Measurements from ENCODE around the gene PRKAR2A. TPM values are rescaled to one million over a fixed set of nuclear protein-coding genes. Genes with fewer than 3 reads are reported as not detected.

PRKAR2A gene
- 10 to 100 TPM; 28.7 to 35.2 TPM for total RNA-seq

- intact Hi-C loops (cut with DNase I, micrococcal nuclease): loop anchor here (1.0 to 10.0 kb wide), 13 partner anchors 35 to 1377 kb away; partner anchors contain the start of genes ARIH2 (in 2 of the 2), DAG1 (in 1 of the 2), IMPDH2 (in 1 of the 2) and NCKIPSD (in 1 of the 2)
- H3K4me1 Mint-ChIP-seq: peaks cover 26% of the 10 kb centered on the region
- H3K4me3 Mint-ChIP-seq: peak within 1 kb of the TSS; percentile 82
- H3K27me3 Mint-ChIP-seq: no peaks in the 10 kb centered on the region
- ChIA-PET POLR2A (interaction anchor here (2.1 kb wide), 1 partner anchor 71 kb away, joined by 11 read pairs; the partner anchor contains the start of gene ARIH2), CTCF (interaction anchor here (0.5 to 1.1 kb wide), 4 partner anchors 50 to 168 kb away, joined by 3 read pairs; partner anchors contain the start of gene SLC25A20)
- no peaks in the 10 kb centered on the region for H3K9me3 Mint-ChIP-seq (ENCODE audit: low read depth)
- peak; percentile 89 for DNase-seq
- peak; percentile 89 for ATAC-seq
- H3K27ac Mint-ChIP-seq: peak within 1 kb of the TSS; percentile 87
- H3K36me3 Mint-ChIP-seq (ENCODE audit: low read depth): peaks cover 6% of the 10 kb centered on the region
These were observed at the start of gene PRKAR2A for GRCh38 chr3:48847504-48848423. PRKAR2A (minus strand) TSS chr3:48847874; CDS start chr3:48847596, 278 bp downstream.

GRCh38 chr3:48896936-48897335 is 49.3 kb upstream of the PRKAR2A start:
- intact Hi-C loops (cut with DNase I, micrococcal nuclease): no loop called here
- ChIA-PET POLR2A (interaction anchor here (0.6 to 1.0 kb wide), 2 partner anchors 34 to 77 kb away, joined by 3 read pairs; no protein-coding TSS in a partner anchor), CTCF (interaction anchor here (0.8 to 1.2 kb wide), 4 partner anchors 22 to 460 kb away, joined by 3 to 5 read pairs (median 4); partner anchors contain the start of gene ARIH2)
- Mint-ChIP-seq H3K9me3 (ENCODE audit: low read depth) (no peaks in the 10 kb centered on the region), H3K4me3 (no peak overlapping the region), H3K36me3 (ENCODE audit: low read depth) (no peaks in the 10 kb centered on the region), H3K27ac (peak overlapping the region; percentile 49), H3K4me1 (peaks cover 24% of the 10 kb centered on the region), H3K27me3 (no peaks in the 10 kb centered on the region)
- ATAC-seq (no peak), DNase-seq (no peak)

GRCh38 chr3:48894516-48894915 is 46.8 kb upstream of the PRKAR2A start:
- H3K27me3 Mint-ChIP-seq: no peaks in the 10 kb centered on the region
- intact Hi-C loops (cut with DNase I, micrococcal nuclease): no loop called here
- CTCF ChIA-PET: interaction anchor here (0.7 kb wide), 1 partner anchor 33 kb away, joined by 3 read pairs; no protein-coding TSS in a partner anchor
- POLR2A ChIA-PET: no interaction called here
- H3K9me3 Mint-ChIP-seq (ENCODE audit: low read depth): no peaks in the 10 kb centered on the region
- H3K36me3 Mint-ChIP-seq (ENCODE audit: low read depth): peaks cover 2% of the 10 kb centered on the region
- ATAC-seq (no peak), DNase-seq (no peak)
- no peak overlapping the region for H3K4me3 Mint-ChIP-seq
- no peak overlapping the region for H3K27ac Mint-ChIP-seq
- peaks cover 20% of the 10 kb centered on the region for H3K4me1 Mint-ChIP-seq

GRCh38 chr3:48891606-48892005 is 43.9 kb upstream of the PRKAR2A start:
- DNase-seq (no peak), ATAC-seq (no peak)
- CTCF ChIA-PET: no interaction called here
- H3K27ac Mint-ChIP-seq: no peak overlapping the region
- POLR2A ChIA-PET: no interaction called here
- H3K27me3 Mint-ChIP-seq: no peaks in the 10 kb centered on the region
- H3K9me3 Mint-ChIP-seq (ENCODE audit: low read depth): no peaks in the 10 kb centered on the region
- intact Hi-C loops (cut with DNase I, micrococcal nuclease): no loop called here
- H3K36me3 Mint-ChIP-seq (ENCODE audit: low read depth): peaks cover 7% of the 10 kb centered on the region
- peaks cover under 1% of the 10 kb centered on the region for H3K4me1 Mint-ChIP-seq
- no peak overlapping the region for H3K4me3 Mint-ChIP-seq

GRCh38 chr3:48885753-48886152 is 38.1 kb upstream of the PRKAR2A start:
- Mint-ChIP-seq H3K36me3 (ENCODE audit: low read depth) (peaks cover 7% of the 10 kb centered on the region), H3K4me3 (no peak overlapping the region), H3K4me1 (no peaks in the 10 kb centered on the region), H3K9me3 (ENCODE audit: low read depth) (no peaks in the 10 kb centered on the region), H3K27me3 (no peaks in the 10 kb centered on the region), H3K27ac (no peak overlapping the region)
- POLR2A ChIA-PET: interaction anchor here (0.6 kb wide), 1 partner anchor 28 kb away, joined by 7 read pairs; no protein-coding TSS in a partner anchor
- DNase-seq (no peak), ATAC-seq (no peak)
- CTCF ChIA-PET: no interaction called here
- intact Hi-C loops (cut with DNase I, micrococcal nuclease): no loop called here

- Mint-ChIP-seq H3K9me3 (ENCODE audit: low read depth) (no peaks in the 10 kb centered on the region), H3K4me1 (no peaks in the 10 kb centered on the region), H3K27me3 (no peaks in the 10 kb centered on the region), H3K27ac (no peak overlapping the region), H3K4me3 (no peak overlapping the region), H3K36me3 (ENCODE audit: low read depth) (peaks cover 6% of the 10 kb centered on the region)
- ChIA-PET POLR2A (interaction anchor here (0.5 kb wide), 1 partner anchor 132 kb away, joined by 5 read pairs; no protein-coding TSS in a partner anchor), CTCF (no interaction called here)
- DNase-seq (no peak), ATAC-seq (no peak)
- intact Hi-C loops (cut with DNase I, micrococcal nuclease): no loop called here
These were observed 34.0 kb upstream of the PRKAR2A start for GRCh38 chr3:48881652-48882114.

GRCh38 chr3:48881006-48881405 is 33.3 kb upstream of the PRKAR2A start:
- Mint-ChIP-seq H3K9me3 (ENCODE audit: low read depth) (no peaks in the 10 kb centered on the region), H3K27ac (no peak overlapping the region), H3K4me1 (no peaks in the 10 kb centered on the region), H3K4me3 (no peak overlapping the region), H3K27me3 (no peaks in the 10 kb centered on the region), H3K36me3 (ENCODE audit: low read depth) (peaks cover 6% of the 10 kb centered on the region)
- DNase-seq (no peak), ATAC-seq (no peak)
- intact Hi-C loops (cut with DNase I, micrococcal nuclease): no loop called here
- POLR2A ChIA-PET: no interaction called here
- CTCF ChIA-PET: no interaction called here

GRCh38 chr3:48879994-48880377 is 32.3 kb upstream of the PRKAR2A start:
- H3K4me1 Mint-ChIP-seq: no peaks in the 10 kb centered on the region
- ChIA-PET POLR2A (no interaction called here), CTCF (interaction anchor here (1.0 to 1.1 kb wide), 2 partner anchors 53 to 444 kb away, joined by 3 read pairs; no protein-coding TSS in a partner anchor)
- peaks cover 4% of the 10 kb centered on the region for H3K36me3 Mint-ChIP-seq (ENCODE audit: low read depth)
- intact Hi-C loops (cut with DNase I, micrococcal nuclease): no loop called here
- DNase-seq (no peak), ATAC-seq (no peak)
- H3K4me3 Mint-ChIP-seq: no peak overlapping the region
- H3K9me3 Mint-ChIP-seq (ENCODE audit: low read depth): no peaks in the 10 kb centered on the region
- no peaks in the 10 kb centered on the region for H3K27me3 Mint-ChIP-seq
- no peak overlapping the region for H3K27ac Mint-ChIP-seq

GRCh38 chr3:48879307-48879993 is 31.8 kb upstream of the PRKAR2A start:
- no peak for DNase-seq
- no peak overlapping the region for H3K4me3 Mint-ChIP-seq
- H3K9me3 Mint-ChIP-seq (ENCODE audit: low read depth): no peaks in the 10 kb centered on the region
- no peak for ATAC-seq
- H3K27me3 Mint-ChIP-seq: no peaks in the 10 kb centered on the region
- intact Hi-C loops (cut with DNase I, micrococcal nuclease): no loop called here
- H3K4me1 Mint-ChIP-seq: no peaks in the 10 kb centered on the region
- ChIA-PET POLR2A (no interaction called here), CTCF (interaction anchor here (1.0 to 1.1 kb wide), 2 partner anchors 53 to 443 kb away, joined by 3 read pairs; no protein-coding TSS in a partner anchor)
- peaks cover 4% of the 10 kb centered on the region for H3K36me3 Mint-ChIP-seq (ENCODE audit: low read depth)
- no peak overlapping the region for H3K27ac Mint-ChIP-seq

- H3K27me3 Mint-ChIP-seq: no peaks in the 10 kb centered on the region
These were observed 30.0 kb upstream of the PRKAR2A start for GRCh38 chr3:48877671-48878070.

GRCh38 chr3:48863122-48863521 is 15.4 kb upstream of the PRKAR2A start:
- no peak for DNase-seq
- ChIA-PET POLR2A (no interaction called here), CTCF (interaction anchor here (0.9 kb wide), 1 partner anchor 370 kb away, joined by 3 read pairs; no protein-coding TSS in a partner anchor)
- Mint-ChIP-seq H3K4me3 (no peak overlapping the region), H3K27me3 (no peaks in the 10 kb centered on the region), H3K27ac (no peak overlapping the region), H3K36me3 (ENCODE audit: low read depth) (peaks cover 14% of the 10 kb centered on the region), H3K4me1 (no peaks in the 10 kb centered on the region), H3K9me3 (ENCODE audit: low read depth) (no peaks in the 10 kb centered on the region)
- intact Hi-C loops (cut with DNase I, micrococcal nuclease): no loop called here
- ATAC-seq: no peak

More at GRCh38 chr3:48877671-48878070, 30.0 kb upstream of the PRKAR2A start:
- ChIA-PET CTCF (interaction anchor here (0.6 to 0.9 kb wide), 2 partner anchors 9 to 10 kb away, joined by 3 to 6 read pairs; no protein-coding TSS in a partner anchor), POLR2A (no interaction called here)
- no peak overlapping the region for H3K4me3 Mint-ChIP-seq
- no peak for DNase-seq
- H3K9me3 Mint-ChIP-seq (ENCODE audit: low read depth): no peaks in the 10 kb centered on the region
- no peaks in the 10 kb centered on the region for H3K4me1 Mint-ChIP-seq
- no peak for ATAC-seq
- H3K27ac Mint-ChIP-seq: no peak overlapping the region
- intact Hi-C loops (cut with DNase I, micrococcal nuclease): no loop called here
- H3K36me3 Mint-ChIP-seq (ENCODE audit: low read depth): peaks cover 6% of the 10 kb centered on the region

Measured in activated CD4-positive, alpha-beta T cell treated with anti-CD3 and anti-CD28 coated beads for 36 hours (primary cell).